B cell (primary cell): Measurements from ENCODE around the gene CYTH3.

Experiments
- EZH2 ChIP-seq: IDR thresholded peaks from 2 replicates; pipeline ENCODE4 v1.6.1; 2012; ENCODE audit warnings: borderline replicate concordance, low read depth, mild to moderate bottlenecking, moderate library complexity, low read length; ENCODE audit not compliant: insufficient read depth, poor library complexity, severe bottlenecking
- TF ChIP-seq, protein P1 (sequence below): fragments of 200-600 bp; IDR thresholded peaks from one replicate; pipeline ENCODE4 v1.8.0; 2022; ENCODE audit warnings: antibody characterized with exemption, mild to moderate bottlenecking

- TF ChIP-seq, protein P1, sequence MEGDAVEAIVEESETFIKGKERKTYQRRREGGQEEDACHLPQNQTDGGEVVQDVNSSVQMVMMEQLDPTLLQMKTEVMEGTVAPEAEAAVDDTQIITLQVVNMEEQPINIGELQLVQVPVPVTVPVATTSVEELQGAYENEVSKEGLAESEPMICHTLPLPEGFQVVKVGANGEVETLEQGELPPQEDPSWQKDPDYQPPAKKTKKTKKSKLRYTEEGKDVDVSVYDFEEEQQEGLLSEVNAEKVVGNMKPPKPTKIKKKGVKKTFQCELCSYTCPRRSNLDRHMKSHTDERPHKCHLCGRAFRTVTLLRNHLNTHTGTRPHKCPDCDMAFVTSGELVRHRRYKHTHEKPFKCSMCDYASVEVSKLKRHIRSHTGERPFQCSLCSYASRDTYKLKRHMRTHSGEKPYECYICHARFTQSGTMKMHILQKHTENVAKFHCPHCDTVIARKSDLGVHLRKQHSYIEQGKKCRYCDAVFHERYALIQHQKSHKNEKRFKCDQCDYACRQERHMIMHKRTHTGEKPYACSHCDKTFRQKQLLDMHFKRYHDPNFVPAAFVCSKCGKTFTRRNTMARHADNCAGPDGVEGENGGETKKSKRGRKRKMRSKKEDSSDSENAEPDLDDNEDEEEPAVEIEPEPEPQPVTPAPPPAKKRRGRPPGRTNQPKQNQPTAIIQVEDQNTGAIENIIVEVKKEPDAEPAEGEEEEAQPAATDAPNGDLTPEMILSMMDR = no peak
- TF ChIP-seq EZH2 = no peak
Measured at GRCh38 chr7:6197801-6198551, 74.4 kb downstream of the CYTH3 start.
